CD4-positive, alpha-beta T cell (primary cell): Measurements from ENCODE around the gene ZHX3. TPM values are rescaled to one million over a fixed set of nuclear protein-coding genes. Genes with fewer than 3 reads are reported as not detected.

ENCODE experiments used
- ATAC-seq: fragments of 200-7000 bp; cut with Tn5 transposase; one replicate; pipeline ENCODE4 v1.10.0; 2022; ENCODE audit warnings: mild to moderate bottlenecking; ENCODE audit not compliant: poor library complexity
- CTCF ChIA-PET: fragments of 350-600 bp; sonication (Branson Sonifier 250); formaldehyde crosslinking; loops from one replicate; lab custom pipeline; 2021; ENCODE audit warnings: antibody characterized with exemption, inconsistent platforms; lab: Charles Lee
- POLR2A ChIA-PET: fragments of 350-600 bp; sonication (Branson Sonifier 250); formaldehyde crosslinking; loops from one replicate; lab custom pipeline; 2021; ENCODE audit warnings: antibody characterized with exemption, inconsistent platforms; lab: Charles Lee
- DNase-seq, 14 experiments: peaks; one replicate each; pipeline ENCODE4 v3.0.0-alpha.2; 2013 to 2020; ENCODE audit warnings: mixed read lengths in 2 of 14
- H3K27ac ChIP-seq, 2 donors: one replicate each; pipeline versions ENCODE4 v1.5.1 to v1.7.0; 2013; ENCODE audit warnings: low read length in 2 of 2, low read depth in 1 of 2, mild to moderate bottlenecking in 1 of 2
- H3K27me3 ChIP-seq, 2 experiments: 1 replicate in 1 of 2; 2 replicates in 1 of 2; pipeline versions ENCODE4 v1.6.1 to v1.7.0; 2013; ENCODE audit warnings: low read length in 2 of 2, control low read depth in 1 of 2, mild to moderate bottlenecking in 1 of 2, moderate library complexity in 1 of 2; ENCODE audit not compliant: insufficient read depth in 2 of 2, control insufficient read depth in 1 of 2
- H3K36me3 ChIP-seq: one replicate; pipeline ENCODE4 v1.6.1; 2013; ENCODE audit warnings: low read length, control low read depth; ENCODE audit not compliant: insufficient read depth
- H3K4me1 ChIP-seq: one replicate; pipeline ENCODE4 v1.6.1; 2013; ENCODE audit warnings: low read length, control low read depth; ENCODE audit not compliant: insufficient read depth
- H3K4me3 ChIP-seq: one replicate; pipeline ENCODE4 v1.5.1; 2013; ENCODE audit warnings: mild to moderate bottlenecking, low read length, moderate library complexity
- H3K9me3 ChIP-seq, 2 experiments: 1 replicate in 1 of 2; 2 replicates in 1 of 2; pipeline versions ENCODE4 v1.6.1 to v1.7.0; 2013; ENCODE audit warnings: low read length in 2 of 2, mild to moderate bottlenecking in 2 of 2, control low read depth in 1 of 2, moderate library complexity in 1 of 2; ENCODE audit not compliant: control insufficient read depth in 1 of 2, insufficient read depth in 1 of 2
- H3K27ac Mint-ChIP-seq: one replicate; pipeline ENCODE4 v1.8.0; 2020; ENCODE audit warnings: mixed read lengths
- H3K27me3 Mint-ChIP-seq: one replicate; pipeline ENCODE4 v1.8.0; 2021; ENCODE audit warnings: mixed read lengths
- H3K36me3 Mint-ChIP-seq: one replicate; pipeline ENCODE4 v1.8.0; 2021; ENCODE audit warnings: low read depth, mixed read lengths
- H3K4me1 Mint-ChIP-seq: one replicate; pipeline ENCODE4 v1.8.0; 2021; ENCODE audit warnings: low read depth, mixed read lengths
- H3K4me3 Mint-ChIP-seq: one replicate; pipeline ENCODE4 v1.8.0; 2020; ENCODE audit warnings: mild to moderate bottlenecking, mixed read lengths
- H3K9me3 Mint-ChIP-seq: one replicate; pipeline ENCODE4 v1.8.0; 2020; ENCODE audit warnings: mixed read lengths
- CTCF ChIP-seq: fragments of 200-600 bp; IDR thresholded peaks from one replicate; pipeline ENCODE4 v1.8.0; 2022; ENCODE audit warnings: antibody characterized with exemption, mild to moderate bottlenecking
- intact Hi-C, 2 experiments: fragments of 100-400 bp; cut with DNase I in 1 of 2; cut with micrococcal nuclease in 1 of 2; formaldehyde crosslinking; loops; one replicate each; pipeline versions ENCODE4 v1.15.1 to v1.9.0; 2023 to 2025; cut with DNase I, micrococcal nuclease
- total RNA-seq, 174 experiments: library from RNA in 2 of 174; stranded (reverse) in 2 of 174; gene quantifications; one replicate each; pipeline ENCODE4 v1.2.3 and lab custom pipeline; 2021 to 2026

ZHX3 gene
- total RNA-seq, 2 experiments from 2014 or later: 6.6 to 7.6 TPM

GRCh38 chr20:41306061-41306727 is 11.3 kb downstream of the ZHX3 start:
- DNase-seq: no peak
- no peaks in the 10 kb centered on the region for H3K4me1 ChIP-seq
- no peaks in the 10 kb centered on the region for H3K9me3 ChIP-seq
- ChIA-PET CTCF (no interaction called here), POLR2A (interaction anchor here (1.4 kb wide), 1 partner anchor 11 kb away, joined by 3 read pairs; no protein-coding TSS in a partner anchor)
- no peak for ATAC-seq
- no peaks in the 10 kb centered on the region for H3K27me3 ChIP-seq
- Mint-ChIP-seq H3K9me3 (no peaks in the 10 kb centered on the region), H3K4me3 (no peak overlapping the region), H3K4me1 (peaks cover 3% of the 10 kb centered on the region), H3K36me3 (no peaks in the 10 kb centered on the region), H3K27me3 (no peaks in the 10 kb centered on the region), H3K27ac (no peak overlapping the region)
- H3K4me3 ChIP-seq: no peak overlapping the region
- H3K36me3 ChIP-seq: no peaks in the 10 kb centered on the region
- no peak overlapping the region for H3K27ac ChIP-seq
- intact Hi-C loops: no loop called here
- TF ChIP-seq CTCF: no peak

- Histone ChIP-seq H3K9me3 (no peaks in the 10 kb centered on the region), H3K27me3 (no peaks in the 10 kb centered on the region), H3K4me1 (no peaks in the 10 kb centered on the region), H3K36me3 (no peaks in the 10 kb centered on the region), H3K4me3 (no peak overlapping the region), H3K27ac (no peak overlapping the region)
- intact Hi-C loops: no loop called here
- Mint-ChIP-seq H3K4me3 (no peak overlapping the region), H3K36me3 (no peaks in the 10 kb centered on the region), H3K27ac (no peak overlapping the region), H3K27me3 (no peaks in the 10 kb centered on the region), H3K4me1 (peaks cover 3% of the 10 kb centered on the region), H3K9me3 (no peaks in the 10 kb centered on the region)
- TF ChIP-seq CTCF: no peak
- CTCF ChIA-PET: no interaction called here
- DNase-seq (no peak), ATAC-seq (no peak)
- POLR2A ChIA-PET: interaction anchor here (0.7 kb wide), 1 partner anchor 70 kb away, joined by 3 read pairs; no protein-coding TSS in a partner anchor
Observed at GRCh38 chr20:41304424-41305079, 13.0 kb downstream of the ZHX3 start.

GRCh38 chr20:41304002-41304401 is 13.5 kb downstream of the ZHX3 start:
- POLR2A ChIA-PET: interaction anchor here (0.7 kb wide), 1 partner anchor 69 kb away, joined by 3 read pairs; no protein-coding TSS in a partner anchor
- DNase-seq: no peak
- no peaks in the 10 kb centered on the region for H3K27me3 ChIP-seq
- no peaks in the 10 kb centered on the region for H3K36me3 ChIP-seq
- no peak for ATAC-seq
- Mint-ChIP-seq H3K9me3 (no peaks in the 10 kb centered on the region), H3K36me3 (no peaks in the 10 kb centered on the region), H3K4me1 (peaks cover 2% of the 10 kb centered on the region), H3K27ac (no peak overlapping the region), H3K27me3 (no peaks in the 10 kb centered on the region), H3K4me3 (no peak overlapping the region)
- no peaks in the 10 kb centered on the region for H3K4me1 ChIP-seq
- no peak overlapping the region for H3K4me3 ChIP-seq
- TF ChIP-seq CTCF: no peak
- H3K27ac ChIP-seq: no peak overlapping the region
- no peaks in the 10 kb centered on the region for H3K9me3 ChIP-seq
- CTCF ChIA-PET: interaction anchor here (0.9 kb wide), 1 partner anchor 71 kb away, joined by 3 read pairs; no protein-coding TSS in a partner anchor
- intact Hi-C loops: no loop called here
